ENCODE measurements around the gene BCL3.
"Not testable (repeated sequence)": the region's sequence is repeated elsewhere in the genome, so short reads cannot be mapped to it uniquely, and the experiment has no call there.

The BCL3 gene

DNA sequence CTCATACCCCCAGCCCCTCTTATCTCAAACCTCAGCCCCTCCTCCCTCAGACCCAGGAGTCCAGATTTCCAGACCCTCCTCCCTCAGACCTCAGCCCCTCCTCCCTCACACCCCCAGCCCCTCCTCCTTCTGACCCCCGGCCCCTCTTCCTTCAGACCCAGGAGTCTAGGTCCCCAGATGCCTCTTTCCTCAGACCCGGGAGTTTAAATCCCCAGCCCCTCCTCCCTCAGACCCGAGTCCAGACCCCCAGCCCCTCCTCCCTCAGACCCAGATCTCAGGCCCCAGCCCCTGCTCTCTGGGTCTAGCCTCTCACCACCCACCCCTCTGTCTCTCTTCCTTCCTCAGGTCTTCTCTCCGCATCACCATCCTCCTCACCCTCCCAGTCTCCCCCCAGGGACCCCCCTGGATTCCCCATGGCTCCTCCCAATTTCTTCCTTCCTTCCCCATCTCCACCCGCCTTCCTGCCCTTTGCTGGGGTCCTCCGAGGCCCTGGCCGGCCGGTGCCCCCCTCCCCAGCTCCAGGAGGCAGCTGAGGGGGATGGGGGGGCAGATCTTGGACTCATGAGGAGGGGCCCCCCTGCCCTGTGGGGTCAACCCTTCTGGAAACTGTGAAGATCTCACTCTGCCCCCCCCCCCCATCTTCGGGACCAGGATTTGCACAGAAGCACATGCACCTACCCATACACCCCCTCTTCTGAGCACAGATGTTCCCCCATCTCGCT lies 10.7 kb downstream of the BCL3 start:
- DNase-seq: no peak

DNA sequence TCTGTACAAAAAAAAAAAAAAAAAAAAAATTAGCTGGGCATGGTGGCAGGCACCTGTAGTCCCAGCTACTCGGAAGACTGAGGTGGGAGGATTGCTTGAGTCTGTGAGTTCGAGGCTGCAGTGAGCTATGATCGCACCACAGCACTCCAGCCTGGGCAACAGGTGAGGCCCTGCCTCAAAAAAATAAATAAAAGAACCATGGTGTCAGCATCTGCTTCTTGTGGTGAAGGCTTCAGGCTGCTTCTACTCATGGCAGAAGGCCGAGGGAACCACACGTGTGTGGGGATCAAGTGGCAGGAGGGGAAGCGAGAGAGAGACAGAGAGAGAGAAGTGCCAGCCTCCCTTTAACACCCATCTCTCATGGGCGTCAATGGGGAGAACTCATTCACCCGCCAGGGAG lies 13.5 kb downstream of the BCL3 start:
- no peak for DNase-seq

DNA sequence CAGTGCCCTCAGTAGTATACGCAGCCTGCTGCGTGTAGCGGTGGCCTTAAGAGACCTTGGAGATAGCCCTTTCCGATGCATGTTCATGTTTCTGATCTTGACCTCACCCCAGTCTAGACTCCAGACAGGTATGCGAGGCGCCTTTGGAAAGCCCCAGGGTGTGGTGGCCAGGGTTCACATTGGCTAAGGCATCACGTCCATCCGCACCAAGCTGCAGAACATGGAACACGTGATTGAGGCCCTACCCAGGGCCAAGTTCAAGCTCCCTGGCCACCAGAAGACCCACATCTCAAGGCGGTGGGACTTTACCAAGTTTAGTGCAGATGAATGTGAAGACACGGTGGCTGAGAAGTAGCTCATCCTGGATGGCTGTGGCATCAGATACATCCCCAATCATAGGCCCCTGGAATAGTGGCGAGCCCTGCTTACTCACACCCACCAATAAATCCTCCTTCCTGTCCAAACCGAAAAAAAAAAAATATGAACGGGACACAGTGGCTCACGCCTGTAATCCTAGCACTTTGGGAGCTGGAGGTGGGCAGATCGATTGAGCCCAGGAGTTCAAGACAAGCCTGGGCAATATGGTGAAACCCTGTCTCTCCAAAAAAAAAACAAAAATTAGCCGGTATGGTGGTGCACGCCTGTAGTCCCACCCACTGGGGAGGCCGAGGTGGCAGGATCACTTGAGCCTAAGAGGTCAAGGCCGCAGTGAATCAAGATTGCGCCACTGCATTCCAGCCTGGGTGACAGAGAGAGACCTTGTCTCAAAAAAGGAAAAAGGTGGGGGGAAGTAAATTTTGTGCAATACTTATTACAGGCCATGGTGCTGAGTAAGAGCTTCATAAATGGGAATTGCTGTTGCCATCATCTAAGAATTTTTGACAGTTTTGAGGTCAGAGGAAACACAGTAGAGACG lies 16.8 kb downstream of the BCL3 start:
- no peak for DNase-seq

DNA sequence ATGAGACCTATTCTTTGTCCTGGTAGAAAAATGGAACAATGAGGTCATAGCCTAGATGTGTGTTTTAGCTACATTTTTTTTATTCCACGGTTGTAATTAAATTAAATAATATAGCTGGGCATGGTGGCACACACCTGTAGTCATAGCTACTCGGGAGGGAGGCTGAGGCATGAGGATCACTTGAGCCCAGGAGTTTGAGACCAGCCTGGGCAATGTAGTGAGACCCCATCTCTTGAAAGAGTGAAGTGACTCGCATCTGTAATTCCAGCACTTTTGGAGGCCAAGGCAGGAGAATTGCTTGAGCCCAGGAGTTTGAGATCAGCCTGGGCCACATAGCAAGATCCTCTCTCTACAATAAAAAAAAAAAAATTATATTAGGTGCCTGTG lies 17.4 kb downstream of the BCL3 start:
- DNase-seq: no peak

DNA sequence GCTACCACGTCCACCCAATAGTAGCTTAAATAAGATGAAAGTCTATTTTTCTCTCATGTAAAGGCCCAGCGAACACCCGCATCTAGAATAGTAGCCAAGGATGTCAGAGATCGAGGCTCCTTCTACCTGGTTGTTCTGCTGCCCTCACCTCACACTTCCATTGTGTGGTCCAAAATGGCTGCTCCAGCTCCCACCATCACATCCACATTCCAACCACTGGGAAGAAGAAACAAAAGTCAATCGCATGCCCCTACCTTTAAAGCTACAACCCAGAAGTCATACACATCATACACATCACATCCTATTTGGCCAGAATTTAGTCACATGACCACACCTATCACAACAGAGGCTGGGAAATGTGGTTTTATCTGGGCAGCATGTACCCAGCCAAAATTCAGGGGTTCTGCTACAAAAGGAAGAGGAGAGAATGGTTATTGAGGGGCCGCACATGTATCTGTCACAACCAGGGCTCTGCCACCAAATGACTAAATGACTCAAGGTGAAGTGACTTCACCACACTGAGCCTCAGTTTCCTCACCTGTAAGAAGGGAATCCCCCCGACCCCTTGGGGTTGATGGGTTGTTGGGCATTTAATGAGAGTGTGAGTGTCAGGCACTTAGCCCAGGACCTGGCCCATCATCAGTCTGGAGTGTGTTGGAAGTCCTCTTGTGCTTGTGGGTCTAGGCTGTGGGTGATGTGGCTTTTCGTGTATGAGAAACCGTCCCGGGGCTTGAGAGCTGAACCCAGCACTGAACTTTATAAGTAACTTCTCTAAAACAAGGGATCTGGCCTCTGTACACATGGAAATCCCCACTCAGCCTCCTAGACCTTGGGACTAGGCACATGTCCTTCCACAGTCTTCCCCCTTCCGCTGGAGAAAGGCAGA lies 19.0 kb downstream of the BCL3 start:
- no peak for DNase-seq

DNA sequence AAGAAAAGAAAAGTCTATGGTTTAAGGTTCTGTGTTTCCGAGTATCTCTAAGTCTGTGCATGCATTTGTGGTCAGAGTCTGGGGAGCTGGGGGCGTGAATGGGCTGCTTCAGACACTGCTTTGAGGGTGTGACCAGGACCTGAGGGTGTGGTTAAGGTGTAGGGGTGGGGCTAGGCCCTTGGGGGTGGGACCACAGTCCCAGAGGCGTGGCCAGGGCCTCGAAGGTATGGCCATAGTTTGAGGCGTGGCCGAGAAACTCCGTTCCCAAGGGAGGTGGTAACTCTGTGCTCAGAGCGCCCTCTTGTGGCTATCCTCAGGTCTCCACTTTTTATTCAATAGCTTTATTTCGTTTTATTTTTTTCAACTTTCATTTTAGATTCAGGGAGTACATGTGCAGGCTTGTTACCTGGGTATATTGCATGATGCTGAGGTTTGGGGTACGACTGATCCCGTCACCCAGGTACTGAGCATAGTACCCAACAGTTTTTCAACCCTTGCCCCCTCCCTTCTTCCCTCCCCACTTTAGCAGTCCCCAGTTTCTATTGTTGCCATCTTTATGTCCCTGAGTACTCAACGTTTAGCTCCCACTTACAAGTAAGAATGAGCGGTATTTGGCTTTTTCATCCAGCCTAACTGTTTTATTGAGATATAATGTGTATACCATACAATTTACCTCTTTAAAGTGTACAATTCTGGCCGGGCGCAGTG lies 22.2 kb downstream of the BCL3 start:
- peak; percentile 89 for DNase-seq

DNA sequence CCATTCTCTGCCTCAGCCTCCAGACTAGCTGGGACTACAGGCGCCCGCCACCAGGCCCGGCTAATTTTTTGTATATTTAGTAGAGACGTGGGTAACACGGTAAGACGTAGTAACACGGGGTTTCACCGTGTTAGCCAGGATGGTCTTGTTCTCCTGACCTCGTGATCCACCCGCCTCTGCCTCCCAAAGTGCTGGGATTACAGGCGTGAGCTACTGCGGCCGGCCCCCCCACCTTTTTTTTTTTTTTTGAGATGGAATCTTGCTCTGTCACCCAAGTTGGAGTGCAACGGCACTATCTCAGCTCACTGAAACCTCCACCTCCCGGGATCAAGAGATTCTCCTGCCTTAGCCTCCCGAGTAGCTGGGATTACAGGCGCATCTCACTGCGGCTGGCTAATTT lies 23.6 kb downstream of the BCL3 start:
- DNase-seq: not testable (repeated sequence)

DNA sequence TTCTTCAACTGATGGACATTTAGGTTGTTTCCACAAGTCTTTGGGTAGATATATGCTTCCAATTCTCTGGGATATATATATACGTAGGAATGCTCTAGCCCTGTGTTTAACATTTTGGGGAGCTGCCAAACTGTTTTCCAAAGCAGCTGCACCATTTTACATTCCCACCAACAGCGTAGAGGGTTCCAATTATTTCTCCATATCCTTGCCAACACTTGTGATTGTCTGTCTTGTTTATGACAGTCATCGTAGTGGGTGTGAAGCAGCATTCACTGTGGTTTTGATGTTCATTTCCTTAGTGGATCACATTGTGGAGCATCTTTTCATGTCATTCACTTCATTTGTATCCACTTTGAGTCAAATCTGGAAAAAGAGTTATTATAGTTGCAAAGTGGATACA lies 24.5 kb downstream of the BCL3 start:
- no peak for DNase-seq

DNA sequence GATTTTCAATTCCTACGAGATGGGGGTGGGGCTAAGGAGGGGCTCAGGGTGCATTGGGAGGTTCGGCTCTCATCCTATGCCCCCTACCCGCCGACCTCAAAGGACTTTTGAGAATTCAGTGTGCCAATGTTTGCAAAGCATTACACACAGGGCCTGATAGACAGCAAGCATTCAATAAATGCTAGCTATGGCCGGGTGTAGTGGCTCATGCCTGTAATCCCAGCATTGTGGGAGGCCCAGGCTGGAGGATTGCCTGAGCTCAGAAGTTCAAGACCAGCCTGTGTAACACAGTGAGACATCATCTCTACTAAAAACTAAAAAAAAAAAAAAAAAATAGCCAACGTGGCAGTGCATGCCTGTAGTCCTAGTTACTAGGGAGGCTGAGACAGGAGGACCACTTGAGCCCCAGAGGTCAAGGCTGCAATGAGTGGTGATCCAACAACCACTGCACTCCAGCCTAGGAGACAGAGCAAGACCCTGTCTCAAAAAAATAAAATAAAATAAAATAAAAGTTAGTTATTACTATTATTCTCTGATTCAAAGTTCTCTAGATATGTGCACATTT lies 27.2 kb downstream of the BCL3 start:
- DNase-seq: no peak

DNA sequence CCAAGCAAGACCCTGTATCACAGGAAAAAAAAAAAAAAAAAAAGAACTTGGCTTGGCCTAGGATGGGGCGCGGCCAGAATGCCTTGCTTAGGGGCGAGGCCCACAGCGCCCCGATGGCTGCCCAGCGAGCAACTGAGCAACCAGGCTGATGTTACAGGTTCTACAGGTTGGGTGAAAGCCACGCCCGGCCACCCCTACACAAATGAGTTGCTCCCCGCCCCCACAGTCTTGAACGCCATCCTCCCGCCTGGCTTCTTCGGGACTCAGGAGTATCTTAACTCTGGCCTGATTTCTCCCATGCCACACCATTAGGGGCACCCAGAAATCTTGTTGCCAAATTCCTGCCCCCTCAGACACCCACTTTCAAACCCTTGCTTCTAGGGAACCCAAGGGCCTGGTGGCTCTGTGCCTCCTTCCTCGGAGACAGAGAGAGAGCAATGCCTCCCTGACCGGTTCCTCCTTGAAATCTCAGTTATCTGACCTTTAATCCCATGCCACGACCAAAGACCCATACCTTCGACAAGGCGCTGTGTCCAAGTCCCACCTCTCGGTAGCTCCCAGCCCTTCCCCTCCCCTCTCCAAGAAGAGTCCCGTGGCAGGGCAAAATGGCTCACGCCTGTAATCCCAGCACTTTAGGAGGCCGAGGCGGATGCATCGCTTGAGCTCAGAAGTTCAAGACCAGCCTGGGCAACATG lies 28.0 kb downstream of the BCL3 start:
- no peak for DNase-seq

DNA sequence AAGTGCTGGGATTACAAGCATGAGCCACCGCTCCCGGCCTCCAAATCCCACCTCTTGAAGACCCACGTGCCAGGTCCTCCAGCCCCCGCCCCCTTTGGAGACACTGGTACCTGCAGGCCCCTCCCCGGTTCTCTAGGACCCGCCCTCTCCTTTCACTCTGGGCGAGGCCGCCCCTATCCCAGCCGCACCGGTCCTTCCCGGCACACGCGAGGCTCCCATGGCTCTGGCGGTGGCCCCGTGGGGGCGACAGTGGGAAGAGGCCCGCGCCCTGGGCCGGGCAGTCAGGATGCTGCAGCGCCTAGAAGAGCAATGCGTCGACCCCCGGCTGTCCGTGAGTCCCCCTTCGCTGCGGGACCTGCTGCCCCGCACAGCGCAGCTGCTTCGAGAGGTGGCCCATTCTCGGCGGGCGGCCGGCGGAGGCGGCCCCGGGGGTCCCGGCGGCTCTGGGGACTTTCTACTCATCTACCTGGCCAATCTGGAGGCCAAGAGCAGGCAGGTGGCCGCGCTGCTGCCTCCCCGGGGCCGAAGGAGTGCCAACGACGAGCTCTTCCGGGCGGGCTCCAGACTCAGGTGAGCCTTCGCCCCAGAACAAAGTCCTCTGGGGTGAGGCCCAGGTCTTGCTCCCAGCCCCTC lies 29.3 kb downstream of the BCL3 start, which contains the start of gene CBLC:
CBLC (plus strand) TSS at position 176 of the 633 bp plus-strand sequence; CDS start at position 218, 42 bp downstream.
- no peak for DNase-seq

DNA sequence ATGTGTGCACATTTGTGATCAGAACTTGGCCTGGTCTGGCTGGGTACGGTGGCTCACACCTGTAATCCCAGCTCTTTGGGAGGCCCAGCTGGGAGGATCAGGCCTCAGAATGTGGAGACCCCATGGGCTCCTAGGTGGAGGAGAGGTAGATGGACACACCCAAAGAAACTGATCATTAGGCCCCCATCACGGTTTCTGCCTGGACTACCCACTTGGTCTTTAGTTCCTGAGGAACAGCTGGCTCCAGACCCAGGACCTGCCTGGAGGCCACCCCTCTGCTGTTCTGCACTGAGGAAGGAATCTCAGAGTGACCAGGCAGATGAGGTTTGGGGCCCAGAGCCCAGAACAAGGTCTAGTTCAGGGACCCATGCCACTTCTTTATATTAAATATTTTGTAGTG lies 30.6 kb downstream of the BCL3 start:
- DNase-seq: no peak

DNA sequence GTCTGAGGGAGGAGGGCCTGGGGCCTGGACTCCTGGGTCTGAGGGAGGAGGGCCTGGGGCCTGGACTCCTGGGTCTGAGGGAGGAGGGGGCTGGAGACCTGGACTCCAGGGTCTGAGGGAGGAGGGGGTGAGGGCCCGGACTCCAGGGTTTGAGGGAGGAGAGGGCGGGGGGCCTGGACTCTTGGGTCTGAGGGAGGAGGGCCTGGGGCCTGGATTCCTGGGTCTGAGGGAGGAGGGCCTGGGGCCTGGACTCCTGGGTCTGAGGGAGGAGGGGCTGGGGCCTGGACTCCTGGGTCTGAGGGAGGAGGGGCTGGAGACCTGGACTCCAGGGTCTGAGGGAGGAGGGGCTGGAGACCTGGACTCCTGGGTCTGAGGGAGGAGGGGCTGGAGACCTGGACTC lies 33.2 kb downstream of the BCL3 start:
- DNase-seq: not testable (repeated sequence)

DNA sequence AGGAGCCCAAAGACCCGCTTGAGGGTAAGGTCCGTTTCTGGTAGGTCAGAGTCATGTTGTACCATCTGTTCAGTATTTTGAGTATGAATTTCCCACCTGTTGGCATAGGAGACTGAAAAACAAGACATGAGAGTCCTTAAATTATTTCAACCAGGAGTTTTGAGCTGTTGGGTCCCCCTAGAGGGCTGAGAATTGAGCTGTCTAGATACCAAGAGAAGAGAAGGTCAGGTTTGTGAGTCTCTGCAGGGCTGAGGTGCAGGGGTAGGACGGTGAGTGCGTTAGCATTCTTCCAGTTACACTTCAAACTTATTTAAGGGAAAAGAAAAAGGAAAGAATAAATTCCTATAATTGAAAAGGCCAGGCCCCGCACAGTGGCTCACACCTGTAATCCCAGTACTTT lies 34.2 kb downstream of the BCL3 start:
- no peak for DNase-seq

DNA sequence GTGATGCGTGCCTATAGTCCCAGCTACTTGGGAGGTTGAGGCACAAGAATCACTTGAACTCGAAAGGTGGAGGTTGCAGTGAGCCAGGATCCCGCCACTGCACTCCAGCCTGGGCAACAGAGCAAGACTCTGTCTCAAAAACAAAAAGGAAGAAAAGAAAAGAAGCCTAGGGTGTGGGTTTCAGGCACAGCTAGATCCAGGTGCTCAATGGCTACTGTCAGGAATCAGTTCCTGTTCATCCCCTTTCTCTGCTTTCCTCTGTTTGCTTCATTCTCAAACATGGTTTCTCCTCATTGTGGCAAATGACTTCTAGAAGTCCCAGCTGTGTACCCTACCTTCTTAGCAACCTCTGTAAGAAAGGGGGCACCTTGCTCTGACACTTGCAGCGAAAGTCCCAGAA lies 35.0 kb downstream of the BCL3 start:
- DNase-seq: no peak

DNA sequence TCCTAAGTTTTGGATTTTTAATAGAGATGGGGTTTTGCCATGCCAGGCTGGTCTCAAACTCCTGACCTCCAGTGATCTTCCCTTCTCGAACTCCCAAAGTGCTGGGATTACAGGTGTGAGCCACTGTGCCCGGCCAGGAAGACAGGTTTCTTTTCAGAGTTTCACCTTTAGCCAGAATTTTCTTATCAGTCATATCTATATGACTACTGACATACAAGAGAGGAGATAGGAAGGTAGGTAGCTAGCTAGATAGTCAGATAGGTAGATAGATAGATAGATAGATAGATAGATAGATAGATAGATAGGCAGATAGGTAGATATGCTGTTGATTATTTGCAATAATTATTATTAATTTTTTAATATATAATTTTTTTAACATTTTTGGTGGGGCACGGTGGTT lies 36.8 kb downstream of the BCL3 start:
- no peak for DNase-seq

DNA sequence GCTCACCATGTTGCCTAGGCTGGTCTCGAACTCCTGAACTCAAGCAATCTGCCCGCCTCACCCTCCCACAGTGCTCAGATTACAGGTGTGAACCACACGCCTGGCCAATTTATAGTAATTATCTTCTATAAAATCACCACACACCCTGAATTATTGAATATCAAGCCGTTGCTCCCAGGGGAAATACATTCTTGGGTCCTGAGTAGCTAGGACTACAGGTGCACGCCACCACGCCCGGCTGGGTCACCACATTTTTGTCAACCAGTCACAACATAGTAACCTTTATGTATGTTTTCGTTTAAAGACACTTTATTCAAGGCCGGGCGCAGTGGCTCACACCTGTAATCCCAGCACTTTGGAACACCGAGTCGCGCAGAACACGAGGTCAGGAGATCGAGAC lies 37.5 kb downstream of the BCL3 start:
- DNase-seq: no peak

DNA sequence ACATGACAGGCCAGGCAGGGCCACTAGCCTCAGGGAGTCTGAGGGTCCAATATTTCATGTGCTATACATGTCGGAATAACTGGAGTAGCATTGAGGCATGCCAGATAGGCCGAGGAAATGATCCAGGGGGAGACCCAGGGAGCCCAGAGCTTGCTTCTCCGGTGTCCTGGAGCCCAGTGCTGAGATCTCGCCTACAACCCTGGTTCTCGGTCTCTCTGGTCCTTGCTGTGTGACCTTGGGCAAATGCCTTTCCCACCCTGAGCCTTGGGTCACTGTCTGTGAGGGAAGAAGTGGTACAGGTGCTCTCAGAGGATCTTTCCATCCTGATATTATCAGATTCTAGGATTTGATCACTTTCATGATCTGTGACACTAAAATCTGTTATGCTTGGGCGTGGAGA lies 40.5 kb downstream of the BCL3 start:
- no peak for DNase-seq

DNA sequence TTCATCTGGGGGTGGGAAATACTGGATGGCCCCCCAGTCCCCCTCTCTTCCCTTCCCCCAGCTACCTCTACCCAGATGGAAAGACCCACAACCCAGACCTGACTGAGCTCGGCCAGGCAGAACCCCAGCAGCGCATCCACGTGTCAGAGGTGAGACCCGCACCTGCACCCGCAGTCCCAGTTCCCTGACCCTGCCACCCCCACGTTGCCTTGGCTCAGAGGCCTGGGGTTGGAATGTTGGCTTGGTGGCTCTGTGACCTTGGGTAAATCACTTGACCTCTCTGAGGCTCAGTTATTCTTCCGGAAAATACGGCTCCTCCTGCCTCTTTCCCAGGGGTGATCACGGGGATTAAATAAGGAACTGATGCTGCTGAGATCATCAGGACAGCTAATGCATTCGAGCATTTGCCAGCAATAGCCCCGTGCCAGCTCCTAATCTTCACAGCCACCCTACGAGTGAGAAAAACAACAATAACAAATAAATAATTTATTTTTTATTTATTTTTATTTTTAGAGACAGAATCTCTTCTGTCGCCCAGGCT lies 41.5 kb downstream of the BCL3 start:
- DNase-seq: no peak

DNA sequence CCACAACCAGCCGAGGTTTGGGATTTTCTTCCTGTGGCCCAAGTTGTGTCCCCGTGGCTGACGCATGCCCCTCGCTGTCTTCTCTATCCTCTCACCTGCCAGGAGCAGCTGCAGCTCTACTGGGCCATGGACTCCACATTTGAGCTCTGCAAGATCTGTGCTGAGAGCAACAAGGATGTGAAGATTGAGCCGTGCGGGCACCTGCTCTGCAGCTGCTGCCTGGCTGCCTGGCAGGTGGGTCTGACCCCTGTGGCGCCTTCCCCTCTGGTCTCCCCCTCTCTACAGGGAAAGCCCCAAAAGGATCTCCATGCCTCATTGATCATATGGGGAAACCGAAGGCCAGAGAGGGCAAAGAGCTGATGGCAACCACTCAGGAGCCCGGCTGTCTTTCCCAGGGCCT lies 43.8 kb downstream of the BCL3 start:
- no peak for DNase-seq

DNA sequence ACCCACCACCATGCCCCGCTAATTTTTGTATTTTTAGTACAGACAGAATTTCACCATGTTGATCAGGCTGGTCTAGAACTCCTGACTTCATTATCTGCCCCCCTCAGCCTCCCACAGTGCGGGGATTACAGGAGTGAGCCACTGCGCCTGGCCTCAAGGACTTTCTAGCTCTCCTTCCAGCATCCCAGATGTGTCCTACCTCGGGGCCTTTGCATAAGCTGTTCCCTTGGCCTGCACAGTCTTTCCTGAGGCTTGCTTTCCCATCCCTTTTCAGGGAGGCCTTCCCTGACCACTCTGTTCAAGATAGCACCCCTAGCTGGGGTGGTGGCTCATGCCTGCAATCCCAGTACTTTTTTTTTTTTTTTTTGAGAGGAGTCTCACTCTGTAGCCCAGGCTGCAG lies 46.1 kb downstream of the BCL3 start:
- no peak for DNase-seq

Measured in NCI-H1694 treated with DMSO at 0.1 percent for 48 hours (cell line).